WTC11 (cell line): ENCODE measurements around the gene ARRDC1.

Source experiments
- ATF1 ChIP-seq: sonication (generic); formaldehyde crosslinking; IDR thresholded peaks from 2 replicates; pipeline ENCODE4 v1.8.1; 2023; ENCODE audit warnings: mild to moderate bottlenecking, moderate library complexity, missing genetic modification reagents
- ATF3 ChIP-seq: sonication (generic); formaldehyde crosslinking; conservative IDR thresholded peaks from 2 replicates; pipeline ENCODE4 v1.8.1; 2022; ENCODE audit warnings: mild to moderate bottlenecking, missing genetic modification reagents
- CTCF ChIP-seq: fragments of 200-600 bp; IDR thresholded peaks from 2 replicates; pipeline ENCODE4 v1.8.0; 2022; ENCODE audit warnings: antibody characterized with exemption
- ESRRA ChIP-seq: sonication (generic); formaldehyde crosslinking; IDR thresholded peaks from 2 replicates; pipeline ENCODE4 v1.8.1; 2022; ENCODE audit warnings: mild to moderate bottlenecking, missing genetic modification reagents, borderline replicate concordance
- ETV6 ChIP-seq: sonication (generic); formaldehyde crosslinking; IDR thresholded peaks from 2 replicates; pipeline ENCODE4 v1.8.1; 2022; ENCODE audit warnings: mild to moderate bottlenecking, missing genetic modification reagents
- FOXJ3 ChIP-seq: sonication (generic); formaldehyde crosslinking; IDR thresholded peaks from 2 replicates; pipeline ENCODE4 v1.9.0; 2021; ENCODE audit warnings: missing genetic modification reagents, mild to moderate bottlenecking, borderline replicate concordance
- MAX ChIP-seq: sonication (generic); formaldehyde crosslinking; IDR thresholded peaks from 2 replicates; pipeline ENCODE4 v1.8.0; 2022; ENCODE audit warnings: mild to moderate bottlenecking, missing genetic modification reagents
- NR1H2 ChIP-seq: sonication (generic); formaldehyde crosslinking; IDR thresholded peaks from 2 replicates; pipeline ENCODE4 v1.9.0; 2021; ENCODE audit warnings: mild to moderate bottlenecking, moderate library complexity, missing genetic modification reagents
- NR2C2 ChIP-seq: sonication (generic); formaldehyde crosslinking; IDR thresholded peaks from 2 replicates; pipeline ENCODE4 v1.8.0; 2022; ENCODE audit warnings: mild to moderate bottlenecking, missing genetic modification reagents
- RELA ChIP-seq: sonication (generic); formaldehyde crosslinking; IDR thresholded peaks from 2 replicates; pipeline ENCODE4 v1.8.1; 2022; ENCODE audit warnings: missing genetic modification reagents, mild to moderate bottlenecking, borderline replicate concordance
- SP1 ChIP-seq: sonication (generic); formaldehyde crosslinking; conservative IDR thresholded peaks from 2 replicates; pipeline ENCODE4 v1.8.1; 2022; ENCODE audit warnings: missing genetic modification reagents
- TEAD4 ChIP-seq: sonication (generic); formaldehyde crosslinking; IDR thresholded peaks from 2 replicates; pipeline ENCODE4 v1.8.0; 2022; ENCODE audit warnings: mild to moderate bottlenecking, missing genetic modification reagents
- ZNF263 ChIP-seq: sonication (generic); formaldehyde crosslinking; IDR thresholded peaks from 2 replicates; pipeline ENCODE4 v1.8.1; 2022; ENCODE audit warnings: low read depth, mild to moderate bottlenecking, moderate library complexity, missing genetic modification reagents
- ZNF423 ChIP-seq: fragments of 250-450 bp; sonication (Bioruptor Pico); IDR thresholded peaks from 2 replicates; pipeline ENCODE4 v2.1.2; 2022; ENCODE audit warnings: mild to moderate bottlenecking, moderate library complexity

DNA sequence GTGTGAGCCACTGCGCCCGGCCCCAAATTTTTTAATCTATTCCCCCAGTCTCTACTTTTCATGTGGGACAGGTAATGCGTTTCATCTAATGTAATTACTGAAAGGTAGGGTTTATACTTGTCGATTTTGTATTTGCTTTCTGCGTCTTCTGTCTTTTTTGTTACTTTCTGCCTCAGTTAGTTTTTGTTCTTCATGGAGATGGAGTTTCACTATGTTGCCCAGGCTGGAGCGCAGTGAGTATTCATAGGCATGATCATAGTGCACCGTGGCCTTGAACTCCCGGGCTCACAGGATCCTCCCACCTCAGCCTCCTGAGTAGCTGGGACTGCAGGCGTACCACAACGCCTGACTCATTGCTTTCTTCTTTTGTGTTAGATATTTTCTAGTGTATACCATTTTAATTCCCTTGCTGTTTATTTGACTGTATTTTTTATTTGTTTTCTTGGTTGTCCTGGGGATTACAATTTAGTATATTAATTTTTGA lies 36.7 kb downstream of the ARRDC1 start:
- TF ChIP-seq ATF3 (no peak), ETV6 (CRISPR knock-in tag) (no peak), ZNF263 (CRISPR knock-in tag) (no peak), ATF1 (CRISPR knock-in tag) (no peak), CTCF (no peak), ZNF423 (CRISPR knock-in tag) (no peak), SP1 (CRISPR knock-in tag) (no peak), NR2C2 (no peak), TEAD4 (CRISPR knock-in tag) (no peak), NR1H2 (CRISPR knock-in tag) (no peak), FOXJ3 (no peak), ESRRA (CRISPR knock-in tag) (no peak), RELA (no peak), MAX (no peak)
